GM18505 (cell line): ENCODE results near the gene LRRC15.

ENCODE experiments used
- ATAC-seq: cut with Tn5 transposase; IDR thresholded peaks from one replicate; pipeline ENCODE4 v1.9.1; 2021; ENCODE audit not compliant: unreplicated experiment
- POLR2A ChIP-seq: IDR thresholded peaks from 4 replicates; pipeline ENCODE4 v1.6.1; 2011; ENCODE audit warnings: borderline replicate concordance; ENCODE audit not compliant: insufficient read depth, insufficient read length; ENCODE audit errors: extremely low read depth

The LRRC15 gene

DNA sequence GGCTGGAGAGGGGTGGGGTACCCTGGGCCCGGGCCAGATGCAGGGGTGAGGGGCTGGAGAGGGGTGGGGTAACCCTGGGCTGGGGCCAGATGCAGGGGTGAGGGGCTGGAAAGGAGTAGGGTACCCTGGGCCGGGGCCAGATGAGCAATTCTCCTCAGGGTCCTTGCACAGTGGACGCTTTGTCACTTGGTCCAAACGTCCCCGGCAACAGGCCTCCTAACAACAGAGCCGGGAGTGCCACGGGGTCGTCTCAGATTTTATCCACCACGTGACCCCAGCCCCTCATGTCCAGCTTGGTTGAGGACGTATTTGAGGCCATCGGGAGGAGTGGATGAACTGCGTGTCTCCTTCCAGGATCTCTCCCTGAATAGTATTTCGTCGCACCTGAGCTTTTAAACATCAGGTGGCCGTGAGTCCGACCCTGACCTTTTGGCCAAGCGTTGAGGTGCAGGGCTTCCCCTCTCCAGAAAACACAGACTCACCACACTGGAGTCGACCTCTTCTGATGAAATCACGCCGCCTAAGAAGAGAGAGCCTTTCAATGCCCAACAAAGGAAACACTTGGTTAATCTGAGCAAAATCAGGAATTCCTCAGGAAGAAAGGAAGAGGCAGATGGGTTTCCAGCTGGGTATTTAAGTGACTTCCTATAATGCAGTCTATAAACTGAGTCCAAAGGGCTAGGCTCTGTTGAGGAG, 12.8 kb upstream of the LRRC15 start:
- ATAC-seq: no peak
- TF ChIP-seq POLR2A: no peak

DNA sequence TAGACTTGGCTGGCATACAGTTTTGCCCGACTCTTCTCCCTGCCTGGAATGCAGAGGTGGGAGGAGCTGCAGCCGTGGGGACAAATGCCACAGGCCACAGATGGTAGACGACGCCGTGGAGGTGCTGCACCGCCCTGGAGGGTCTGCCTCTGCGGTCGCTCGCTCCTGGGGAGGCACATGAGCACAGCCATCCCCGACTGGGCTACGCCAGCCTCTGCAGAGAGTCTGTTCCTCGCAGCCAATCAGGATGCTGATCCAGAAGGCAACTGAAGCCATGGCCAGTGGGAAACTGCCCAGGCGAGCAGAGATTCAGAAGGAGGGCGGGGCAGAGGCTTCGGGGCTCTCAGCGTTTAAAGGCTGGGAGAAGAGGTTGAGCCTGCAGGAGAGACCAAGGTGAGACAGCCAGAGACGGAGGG, 11.9 kb upstream of the LRRC15 start:
- ATAC-seq: no peak
- TF ChIP-seq POLR2A: no peak

DNA sequence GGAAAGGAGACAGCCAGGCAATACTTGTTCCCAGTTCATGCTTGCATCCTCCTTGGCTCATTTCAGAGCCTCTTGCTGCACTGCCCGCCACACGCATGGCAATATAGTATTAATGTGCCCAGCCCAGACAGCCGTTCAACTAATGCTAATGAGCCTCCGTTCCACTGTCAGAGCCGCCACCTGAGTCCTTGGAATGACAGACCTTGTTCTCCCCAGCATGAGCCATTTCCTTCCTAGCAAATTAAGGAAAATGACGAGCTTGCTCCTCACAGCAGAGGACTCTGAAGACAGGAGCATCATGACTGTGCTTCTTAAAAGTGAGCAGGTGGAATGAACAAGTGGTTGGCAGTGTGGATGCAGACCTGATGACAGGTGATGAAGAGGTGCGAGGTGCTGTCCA, 10.8 kb upstream of the LRRC15 start:
- no peak for TF ChIP-seq POLR2A
- ATAC-seq: no peak

DNA sequence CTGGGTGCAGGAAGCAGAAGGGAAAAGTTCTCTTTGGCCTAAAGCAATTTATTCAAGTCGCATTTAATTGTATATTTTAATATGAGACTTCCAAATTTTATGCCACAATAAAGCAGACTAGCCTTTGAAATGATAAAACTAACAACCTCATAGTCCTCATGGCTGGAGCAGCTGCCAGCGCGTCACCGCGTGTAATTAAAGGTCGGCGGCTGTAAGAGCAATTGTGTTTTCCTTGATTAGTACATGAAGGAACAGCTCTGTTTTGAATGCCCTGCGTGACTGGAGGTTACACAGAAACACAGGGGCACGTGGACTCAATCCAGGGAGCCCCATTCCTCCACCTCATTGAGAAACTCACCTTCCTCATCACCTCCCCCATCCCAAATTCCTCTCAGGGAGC, 10.1 kb upstream of the LRRC15 start:
- no peak for TF ChIP-seq POLR2A
- ATAC-seq: no peak

DNA sequence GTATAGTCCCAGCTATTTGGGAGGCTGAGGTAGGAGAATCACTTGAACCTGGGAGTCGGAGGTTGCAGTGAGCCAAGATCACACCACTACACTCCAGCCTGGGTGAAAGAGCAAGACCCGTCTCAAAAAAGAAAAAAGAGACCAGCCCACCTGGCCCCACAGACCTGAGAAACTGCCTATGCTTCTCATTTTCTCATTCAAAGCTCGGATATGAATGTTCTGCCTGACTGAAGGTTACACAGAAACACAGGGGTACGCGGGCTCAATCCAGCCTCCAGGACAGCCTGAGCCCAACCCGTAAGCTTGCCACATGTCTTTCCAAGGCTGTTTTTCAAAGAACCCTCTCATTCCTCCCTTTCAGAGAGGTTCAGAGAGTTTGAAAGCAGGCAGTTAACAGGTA, 9.7 kb upstream of the LRRC15 start:
- no peak for ATAC-seq
- no peak for TF ChIP-seq POLR2A

DNA sequence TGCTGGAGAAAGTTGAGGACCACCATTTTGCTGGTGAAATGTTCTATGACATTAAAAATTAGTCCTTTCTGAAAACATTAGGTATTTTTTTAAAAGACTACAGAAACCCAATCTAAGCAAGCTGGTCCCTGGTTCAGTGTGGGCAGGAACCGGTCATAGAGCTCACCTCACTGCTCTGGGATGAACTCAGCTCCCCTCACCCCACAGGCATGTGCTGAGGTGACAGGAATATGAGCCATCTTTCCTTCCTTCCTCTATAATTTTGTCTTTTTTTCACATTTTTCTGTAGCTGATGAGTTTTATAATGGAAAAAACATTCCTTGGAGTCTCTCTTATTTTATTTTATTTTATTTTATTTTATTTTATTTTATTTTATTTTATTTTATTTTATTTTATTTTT, 8.2 kb upstream of the LRRC15 start:
- no peak for TF ChIP-seq POLR2A
- no peak for ATAC-seq

DNA sequence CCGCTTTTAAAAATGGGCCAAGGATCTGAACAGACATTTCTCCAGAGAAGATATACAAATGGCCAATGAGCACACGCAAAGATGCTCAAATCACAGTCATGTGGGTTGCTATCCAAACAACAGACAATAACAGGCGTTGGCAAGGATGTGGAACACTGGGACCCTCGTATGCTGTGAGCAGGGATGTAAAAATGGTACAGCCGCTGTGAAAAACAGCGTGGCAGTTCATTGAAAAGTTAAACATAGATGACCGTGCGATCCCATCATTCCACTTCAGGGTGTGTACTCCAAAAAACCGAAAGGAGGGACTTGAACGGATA, 6.7 kb upstream of the LRRC15 start:
- no peak for ATAC-seq

DNA sequence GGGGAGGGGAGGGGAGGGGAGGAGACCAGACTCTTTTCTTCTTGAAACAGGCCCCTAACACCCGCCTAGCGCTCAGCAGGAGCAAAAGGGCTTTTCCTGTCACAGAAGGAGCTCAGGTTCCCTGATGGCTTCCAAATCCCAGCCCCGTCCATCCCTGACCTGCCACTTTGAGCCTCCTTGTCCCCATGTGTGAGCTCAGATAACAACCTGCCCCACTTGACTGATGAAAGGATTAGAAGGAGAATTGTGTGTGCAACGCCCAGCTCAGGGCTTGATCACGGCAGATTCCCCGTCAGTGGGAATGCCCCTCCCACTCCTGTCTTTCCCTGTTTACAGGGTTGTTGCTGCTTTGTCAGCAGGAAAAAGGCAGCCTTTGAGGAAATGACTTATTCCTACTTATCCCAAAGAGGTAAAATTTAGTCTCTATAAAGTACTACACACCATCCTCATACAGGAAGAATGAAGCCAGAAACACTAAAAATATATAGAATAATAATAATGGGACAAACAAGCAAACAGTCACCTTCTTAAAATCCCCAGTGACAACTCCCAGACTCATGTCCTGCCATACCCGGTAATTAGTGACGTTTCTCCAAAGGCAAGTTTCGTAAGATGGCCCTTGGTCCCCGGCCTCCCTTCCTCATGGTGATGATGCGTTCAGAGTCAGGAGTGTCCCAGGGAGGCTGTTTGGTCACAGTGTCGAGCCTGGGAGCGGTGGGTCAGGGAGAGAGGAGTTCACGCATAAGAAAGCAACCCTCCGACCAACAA, 6.1 kb upstream of the LRRC15 start:
- no peak for TF ChIP-seq POLR2A
- ATAC-seq: no peak

More for the DNA sequence above, 6.7 kb upstream of the LRRC15 start:
- TF ChIP-seq POLR2A: no peak

DNA sequence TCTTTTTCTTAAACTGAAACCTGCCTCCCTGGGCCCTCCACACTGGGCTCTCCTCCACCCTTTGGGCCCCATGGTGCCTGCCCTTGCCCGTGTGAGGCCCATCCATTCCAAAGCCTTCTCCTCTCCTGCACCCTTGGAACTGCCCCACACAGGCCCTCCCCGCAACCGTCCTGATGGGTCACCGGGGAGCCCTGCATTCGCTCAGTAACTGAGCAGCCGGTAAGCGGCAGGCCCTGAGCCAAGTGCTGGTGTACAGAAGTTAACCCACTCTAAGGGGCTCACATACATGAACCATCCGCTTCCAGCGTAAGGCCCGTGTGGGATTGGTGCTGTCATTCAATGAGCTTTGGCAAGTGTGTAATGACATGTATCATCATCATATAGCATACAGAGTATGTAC, 5.4 kb upstream of the LRRC15 start:
- no peak for ATAC-seq
- TF ChIP-seq POLR2A: no peak

DNA sequence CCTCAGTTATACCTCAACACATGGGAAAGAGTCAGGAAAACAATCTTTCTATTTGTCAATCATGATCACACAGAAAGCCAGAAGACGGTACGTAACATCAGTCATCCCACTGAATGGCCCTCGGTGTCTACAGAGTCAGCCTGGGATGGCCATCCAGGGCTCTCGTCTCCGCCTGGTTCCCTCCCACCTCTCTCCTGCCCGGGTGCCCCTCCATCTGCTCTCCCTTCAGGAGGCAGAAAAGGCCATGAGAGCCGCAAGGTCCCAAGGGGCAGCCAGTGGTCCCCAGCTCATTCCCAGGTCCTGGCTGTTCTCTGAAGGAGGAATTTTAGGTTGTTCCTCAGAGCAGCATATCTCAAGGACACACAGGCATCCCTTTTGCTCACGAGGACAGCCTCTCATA, 4.4 kb upstream of the LRRC15 start:
- no peak for ATAC-seq
- no peak for TF ChIP-seq POLR2A

DNA sequence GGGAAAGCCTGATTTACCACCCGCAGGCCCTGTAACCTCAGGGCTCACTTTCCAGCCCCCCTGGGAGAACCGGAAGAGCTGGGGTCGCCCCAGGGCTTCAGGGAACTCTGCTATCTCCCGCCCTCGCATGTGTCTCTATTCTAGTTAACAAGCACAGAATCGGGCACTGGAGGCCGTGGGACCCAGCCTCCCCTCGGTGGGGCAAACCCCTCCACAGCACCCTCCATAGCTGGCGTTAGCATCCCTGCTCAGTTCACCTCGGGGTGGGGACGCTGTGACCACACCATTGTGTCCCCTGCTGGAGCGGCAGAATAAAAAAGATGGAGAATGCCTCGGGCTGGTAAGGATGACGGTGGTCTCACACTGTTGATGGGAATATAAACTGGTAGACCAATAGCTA, 3.5 kb upstream of the LRRC15 start:
- TF ChIP-seq POLR2A: no peak
- ATAC-seq: no peak

DNA sequence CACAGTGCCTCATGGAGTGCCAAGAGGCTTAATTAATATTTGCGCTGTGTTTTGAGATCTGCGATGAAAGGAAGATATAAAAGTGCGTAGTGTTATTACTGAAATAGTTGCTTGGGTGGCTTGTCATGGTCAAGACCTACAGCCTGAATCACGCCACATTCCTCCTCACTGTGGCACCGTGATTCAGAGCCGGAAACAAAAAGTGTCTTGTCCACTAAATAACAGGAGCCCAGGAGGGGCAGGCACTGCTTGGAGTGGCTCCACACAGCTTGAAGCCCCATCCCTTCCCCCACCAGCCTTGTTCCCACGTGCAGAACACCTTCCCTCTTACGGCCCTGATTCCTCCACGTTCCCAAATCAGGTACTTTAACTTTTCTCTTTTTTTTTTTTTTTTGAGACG, 1.2 kb upstream of the LRRC15 start:
- ATAC-seq: no peak
- no peak for TF ChIP-seq POLR2A

DNA sequence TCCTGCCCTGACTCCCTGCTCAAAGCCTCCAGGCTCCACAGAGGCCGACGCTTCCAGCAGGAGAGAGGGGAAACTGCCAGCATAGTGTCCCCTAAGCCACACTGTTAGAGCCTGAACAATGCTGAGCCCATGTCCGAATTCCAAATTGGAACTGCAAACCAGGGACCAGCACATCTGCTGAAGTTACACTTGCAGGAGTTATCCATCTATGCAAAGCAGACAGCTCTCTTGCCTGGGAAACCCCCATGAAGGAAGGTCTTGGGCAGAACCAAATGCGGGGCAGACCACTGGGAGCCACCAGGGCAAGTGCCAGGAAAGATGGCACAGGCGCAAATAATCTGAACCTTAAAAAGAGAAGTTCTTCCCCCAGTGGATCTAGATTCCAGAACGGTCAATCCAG, 625 bp downstream of the LRRC15 start:
- no peak for ATAC-seq
- no peak for TF ChIP-seq POLR2A
